HL-60 (cell line): ENCODE measurements around the gene DOK5.
"Not testable (repeated sequence)": the region's sequence is repeated elsewhere in the genome, so short reads cannot be mapped to it uniquely, and the experiment has no call there.

ENCODE experiments used
- DNase-seq, 2 experiments: peaks; one replicate each; pipeline ENCODE4 v3.0.0-alpha.2; 2010 to 2020; ENCODE audit warnings: low read depth in 1 of 2, low spot score in 1 of 2
- H3K27ac ChIP-seq: fragments of 250-450 bp; sonication (Bioruptor Pico); replicated peaks from 2 replicates; pipeline ENCODE4 v1.5.1; 2020; ENCODE audit warnings: mild to moderate bottlenecking, moderate library complexity
- H3K27me3 ChIP-seq: fragments of 250-450 bp; sonication (Bioruptor Pico); 2 replicates; pipeline ENCODE4 v1.5.1; 2021; ENCODE audit warnings: mild to moderate bottlenecking, moderate library complexity; ENCODE audit not compliant: insufficient read depth, poor library complexity, severe bottlenecking
- H3K4me3 ChIP-seq: replicated peaks from 2 replicates; pipeline ENCODE4 v1.5.1; 2011; ENCODE audit warnings: mild to moderate bottlenecking, control low read depth, low read length; ENCODE audit not compliant: insufficient read depth
- GABPA ChIP-seq: IDR thresholded peaks from 2 replicates; pipeline ENCODE4 v1.6.1; 2012; ENCODE audit warnings: low read depth
- POLR2AphosphoS5 ChIP-seq: IDR thresholded peaks from 2 replicates; pipeline ENCODE4 v1.6.1; 2012; ENCODE audit warnings: low read depth
- SPI1 ChIP-seq: IDR thresholded peaks from 2 replicates; pipeline ENCODE4 v1.6.1; 2012; ENCODE audit warnings: low read depth, mild to moderate bottlenecking, borderline replicate concordance
- TF ChIP-seq, protein P1 (sequence below): IDR thresholded peaks from one replicate; pipeline ENCODE4 v1.5.1; 2011; ENCODE audit warnings: low read length, control low read depth, inconsistent platforms; ENCODE audit not compliant: insufficient read depth
- TF ChIP-seq, protein P2 (sequence below): IDR thresholded peaks from 2 replicates; pipeline ENCODE4 v1.6.1; 2012; ENCODE audit warnings: low read depth; ENCODE audit not compliant: insufficient replicate concordance

The DOK5 gene

DNA sequence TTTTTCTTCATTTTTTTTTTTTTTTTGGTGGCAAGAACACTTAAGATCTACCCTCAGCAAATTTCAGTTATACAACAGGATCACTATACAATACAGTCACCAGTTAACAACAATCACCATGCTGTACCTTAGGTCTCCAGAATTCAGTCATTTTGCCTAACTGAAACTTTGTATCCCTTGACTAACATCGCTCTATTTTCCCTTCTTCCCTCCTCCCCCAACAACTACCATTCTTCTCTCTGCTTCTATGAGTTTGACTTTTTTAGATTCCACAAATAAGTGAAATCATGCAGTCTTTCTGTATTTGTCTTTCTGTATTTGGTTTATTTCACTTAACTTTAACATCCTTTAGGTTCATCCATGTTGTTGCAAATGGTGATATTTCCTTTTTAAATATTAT is 42.4 kb upstream of the DOK5 start:
- Histone ChIP-seq H3K27ac (no peak overlapping the region), H3K4me3 (no peak overlapping the region), H3K27me3 (peaks cover 2% of the 10 kb centered on the region)
- TF ChIP-seq SPI1 (no peak), GABPA (no peak), POLR2AphosphoS5 (no peak)
- TF ChIP-seq, protein P1, sequence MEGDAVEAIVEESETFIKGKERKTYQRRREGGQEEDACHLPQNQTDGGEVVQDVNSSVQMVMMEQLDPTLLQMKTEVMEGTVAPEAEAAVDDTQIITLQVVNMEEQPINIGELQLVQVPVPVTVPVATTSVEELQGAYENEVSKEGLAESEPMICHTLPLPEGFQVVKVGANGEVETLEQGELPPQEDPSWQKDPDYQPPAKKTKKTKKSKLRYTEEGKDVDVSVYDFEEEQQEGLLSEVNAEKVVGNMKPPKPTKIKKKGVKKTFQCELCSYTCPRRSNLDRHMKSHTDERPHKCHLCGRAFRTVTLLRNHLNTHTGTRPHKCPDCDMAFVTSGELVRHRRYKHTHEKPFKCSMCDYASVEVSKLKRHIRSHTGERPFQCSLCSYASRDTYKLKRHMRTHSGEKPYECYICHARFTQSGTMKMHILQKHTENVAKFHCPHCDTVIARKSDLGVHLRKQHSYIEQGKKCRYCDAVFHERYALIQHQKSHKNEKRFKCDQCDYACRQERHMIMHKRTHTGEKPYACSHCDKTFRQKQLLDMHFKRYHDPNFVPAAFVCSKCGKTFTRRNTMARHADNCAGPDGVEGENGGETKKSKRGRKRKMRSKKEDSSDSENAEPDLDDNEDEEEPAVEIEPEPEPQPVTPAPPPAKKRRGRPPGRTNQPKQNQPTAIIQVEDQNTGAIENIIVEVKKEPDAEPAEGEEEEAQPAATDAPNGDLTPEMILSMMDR = no peak
- TF ChIP-seq, protein P2, sequence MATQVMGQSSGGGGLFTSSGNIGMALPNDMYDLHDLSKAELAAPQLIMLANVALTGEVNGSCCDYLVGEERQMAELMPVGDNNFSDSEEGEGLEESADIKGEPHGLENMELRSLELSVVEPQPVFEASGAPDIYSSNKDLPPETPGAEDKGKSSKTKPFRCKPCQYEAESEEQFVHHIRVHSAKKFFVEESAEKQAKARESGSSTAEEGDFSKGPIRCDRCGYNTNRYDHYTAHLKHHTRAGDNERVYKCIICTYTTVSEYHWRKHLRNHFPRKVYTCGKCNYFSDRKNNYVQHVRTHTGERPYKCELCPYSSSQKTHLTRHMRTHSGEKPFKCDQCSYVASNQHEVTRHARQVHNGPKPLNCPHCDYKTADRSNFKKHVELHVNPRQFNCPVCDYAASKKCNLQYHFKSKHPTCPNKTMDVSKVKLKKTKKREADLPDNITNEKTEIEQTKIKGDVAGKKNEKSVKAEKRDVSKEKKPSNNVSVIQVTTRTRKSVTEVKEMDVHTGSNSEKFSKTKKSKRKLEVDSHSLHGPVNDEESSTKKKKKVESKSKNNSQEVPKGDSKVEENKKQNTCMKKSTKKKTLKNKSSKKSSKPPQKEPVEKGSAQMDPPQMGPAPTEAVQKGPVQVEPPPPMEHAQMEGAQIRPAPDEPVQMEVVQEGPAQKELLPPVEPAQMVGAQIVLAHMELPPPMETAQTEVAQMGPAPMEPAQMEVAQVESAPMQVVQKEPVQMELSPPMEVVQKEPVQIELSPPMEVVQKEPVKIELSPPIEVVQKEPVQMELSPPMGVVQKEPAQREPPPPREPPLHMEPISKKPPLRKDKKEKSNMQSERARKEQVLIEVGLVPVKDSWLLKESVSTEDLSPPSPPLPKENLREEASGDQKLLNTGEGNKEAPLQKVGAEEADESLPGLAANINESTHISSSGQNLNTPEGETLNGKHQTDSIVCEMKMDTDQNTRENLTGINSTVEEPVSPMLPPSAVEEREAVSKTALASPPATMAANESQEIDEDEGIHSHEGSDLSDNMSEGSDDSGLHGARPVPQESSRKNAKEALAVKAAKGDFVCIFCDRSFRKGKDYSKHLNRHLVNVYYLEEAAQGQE = no peak
- DNase-seq = no peak

DNA sequence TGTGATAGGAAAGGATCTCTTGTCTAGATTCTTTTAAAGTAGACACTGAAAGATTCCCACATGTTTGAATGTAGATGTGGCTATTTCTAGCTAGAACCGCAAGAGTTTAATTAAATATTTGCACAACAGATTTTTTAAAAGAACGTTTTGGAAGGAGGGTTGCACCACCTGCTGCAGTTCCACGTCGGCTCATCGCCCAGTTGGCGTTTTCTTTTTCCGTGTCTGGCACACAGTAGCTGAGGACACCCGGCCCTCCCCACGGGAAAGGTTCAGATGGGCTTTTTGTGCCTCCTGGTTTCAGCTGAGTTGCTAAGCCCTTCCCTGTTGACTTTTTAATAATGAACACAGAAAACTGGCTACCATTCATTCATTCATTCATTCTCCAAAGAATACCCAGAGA is 41.8 kb upstream of the DOK5 start:
- Histone ChIP-seq H3K4me3 (no peak overlapping the region), H3K27ac (no peak overlapping the region), H3K27me3 (peaks cover 2% of the 10 kb centered on the region)
- TF ChIP-seq, protein P1 = no peak
- no peak for DNase-seq

DNA sequence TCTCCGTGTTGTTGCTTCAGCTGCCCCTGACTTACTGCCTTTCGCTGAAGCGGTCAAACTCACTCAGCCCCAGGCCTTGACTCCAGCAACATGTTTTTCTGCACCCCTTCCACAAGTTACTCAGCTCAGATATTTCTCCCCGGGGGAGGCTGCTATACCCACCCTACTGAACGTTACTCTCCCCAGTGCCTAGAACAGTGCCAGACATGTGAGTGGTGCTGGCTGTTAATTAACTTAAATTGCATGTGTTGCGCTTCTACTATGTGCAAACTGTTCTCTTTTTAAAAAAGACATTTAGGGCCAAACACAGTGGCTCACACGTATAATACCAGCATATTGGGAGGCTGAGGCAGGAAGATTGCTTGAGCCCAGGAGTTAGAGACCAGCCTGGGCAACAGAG is 41.2 kb upstream of the DOK5 start:
- DNase-seq = no peak
- no peak overlapping the region for H3K27ac ChIP-seq
- H3K4me3 ChIP-seq = no peak overlapping the region
- peaks cover 2% of the 10 kb centered on the region for H3K27me3 ChIP-seq
- TF ChIP-seq SPI1 (no peak), GABPA (no peak), POLR2AphosphoS5 (no peak)
- TF ChIP-seq, protein P2 = no peak
- TF ChIP-seq, protein P1 = no peak

DNA sequence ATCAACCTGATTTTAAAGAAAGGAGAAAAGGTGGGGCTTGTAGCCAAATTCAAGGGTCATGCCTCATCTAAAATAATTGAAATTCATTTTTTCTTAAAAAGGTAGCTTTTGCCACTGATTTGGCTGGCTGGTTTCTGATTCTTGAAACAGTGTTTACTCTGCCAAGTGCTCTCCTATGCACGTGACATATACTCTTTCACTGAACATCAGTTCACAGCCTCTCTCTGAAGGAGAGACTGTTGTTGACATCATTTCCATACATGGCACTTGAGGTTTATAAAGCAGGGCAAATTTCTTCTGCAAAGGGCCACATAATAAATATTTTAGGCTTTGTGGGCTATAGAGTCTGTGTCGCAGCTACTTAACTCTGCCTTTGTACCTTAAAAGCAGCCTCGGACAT is 40.4 kb upstream of the DOK5 start:
- H3K4me3 ChIP-seq = no peak overlapping the region
- H3K27me3 ChIP-seq = peaks cover 2% of the 10 kb centered on the region
- no peak for DNase-seq
- TF ChIP-seq, protein P2 = no peak
- TF ChIP-seq POLR2AphosphoS5 = no peak
- no peak for TF ChIP-seq SPI1
- TF ChIP-seq GABPA = no peak
- TF ChIP-seq, protein P1 = no peak
- no peak overlapping the region for H3K27ac ChIP-seq

DNA sequence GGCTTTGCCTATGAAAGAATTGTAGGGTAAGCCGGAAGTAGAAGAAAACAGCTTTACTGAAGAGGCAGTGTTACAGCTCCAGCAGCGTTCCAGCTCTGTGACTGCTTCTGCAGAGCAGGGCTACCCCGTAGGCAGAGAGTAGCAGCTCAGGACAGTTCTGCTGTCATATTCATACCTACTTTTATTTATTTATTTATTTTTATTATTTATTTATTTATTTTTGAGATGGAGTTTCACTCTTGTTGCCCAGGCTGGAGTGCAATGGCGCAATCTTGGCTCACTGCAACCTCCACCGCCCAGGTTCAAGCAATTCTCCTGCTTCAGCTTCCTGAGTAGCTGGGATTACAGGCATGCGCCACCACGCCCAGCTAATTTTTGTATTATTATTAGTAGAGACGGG is 39.0 kb upstream of the DOK5 start:
- H3K27me3 ChIP-seq, H3K4me3 ChIP-seq, DNase-seq, H3K27ac ChIP-seq: not testable (repeated sequence)
